ENCODE results near the gene RHBDF2. TPM values are rescaled to one million over a fixed set of nuclear protein-coding genes. Genes with fewer than 3 reads are reported as not detected.
"Not testable (repeated sequence)": the region's sequence is repeated elsewhere in the genome, so short reads cannot be mapped to it uniquely, and the experiment has no call there.

RHBDF2 gene
- total RNA-seq, 4 donors from 2014 or later, result 3.8 to 26.1 (median 8.4) TPM

GRCh38 chr17:76535788-76536510 is 34.7 kb upstream of the RHBDF2 start:
- Histone ChIP-seq H3K9me3 (no peaks in the 10 kb centered on the region), H3K36me3 (no peaks in the 10 kb centered on the region), H3K4me1 (peaks cover 0 to 9% of the 10 kb centered on the region in 2 donors), H3K27ac (peak overlapping the region; percentile 74 to 83), H3K27me3 (peaks cover 0 to 8% of the 10 kb centered on the region in 2 donors), H3K4me3 (no peak overlapping the region)
- intact Hi-C loops (cut with DNase I; ENCODE audit: low total_unique reads), result no loop called here
- DNase-seq, result no peak
- TF ChIP-seq CTCF (IDR thresholded peaks at IDR 0.05), result no peak
- TF ChIP-seq POLR2A (IDR thresholded peaks at IDR 0.05), result no peak

GRCh38 chr17:76534831-76535732 is 33.9 kb upstream of the RHBDF2 start:
- no peaks in the 10 kb centered on the region for H3K9me3 ChIP-seq
- H3K4me1 ChIP-seq, result peaks cover 0 to 15% of the 10 kb centered on the region in 2 donors
- intact Hi-C loops (cut with DNase I; ENCODE audit: low total_unique reads), result no loop called here
- no peaks in the 10 kb centered on the region for H3K36me3 ChIP-seq
- H3K27me3 ChIP-seq, result peaks cover 0 to 8% of the 10 kb centered on the region in 2 donors
- TF ChIP-seq POLR2A (IDR thresholded peaks at IDR 0.05), result no peak
- no peak for TF ChIP-seq CTCF (IDR thresholded peaks at IDR 0.05)
- H3K4me3 ChIP-seq, result no peak overlapping the region
- H3K27ac ChIP-seq, result peak overlapping the region; percentile 74 to 83
- no peak for DNase-seq

DNA sequence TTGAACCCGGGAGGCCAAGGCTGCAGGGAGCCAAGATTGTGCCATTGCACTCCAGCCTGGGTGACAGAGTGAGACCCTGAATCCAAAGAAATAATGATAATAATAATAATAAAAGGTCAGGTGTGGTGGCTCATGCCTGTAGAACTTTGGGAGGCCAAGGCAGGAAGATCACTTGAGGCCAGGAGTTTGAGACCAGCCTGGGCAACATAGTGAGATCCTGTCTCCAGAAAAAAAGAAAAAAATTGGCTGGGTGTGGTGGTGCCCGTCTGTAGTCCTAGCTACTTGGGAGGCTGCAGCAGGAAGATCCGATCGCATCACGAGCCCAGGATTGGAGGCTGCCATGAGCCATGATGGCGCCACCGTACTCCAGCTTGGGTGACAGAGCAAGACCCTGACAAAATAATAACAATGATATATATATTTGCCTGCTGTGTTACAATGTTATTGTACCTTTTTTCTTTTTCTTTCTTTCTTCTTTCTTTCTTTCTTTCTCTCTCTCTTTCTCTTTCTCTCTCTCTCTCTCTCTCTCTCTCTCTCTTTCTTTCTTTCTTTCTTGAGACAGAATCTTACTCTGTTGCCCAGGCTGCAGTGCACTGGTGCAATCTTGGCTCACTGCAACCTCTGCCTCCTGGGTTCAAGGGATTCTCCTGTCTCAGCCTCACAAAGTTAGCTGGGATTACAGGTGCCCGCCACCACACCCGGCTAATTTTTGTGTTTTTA is 32.6 kb upstream of the RHBDF2 start:
- H3K9me3 ChIP-seq; H3K4me3 ChIP-seq; H3K27ac ChIP-seq; intact Hi-C loops (cut with DNase I; ENCODE audit: low total_unique reads); H3K36me3 ChIP-seq; H3K27me3 ChIP-seq; DNase-seq: not testable (repeated sequence)
- peaks cover 0 to 22% of the 10 kb centered on the region in 2 donors for H3K4me1 ChIP-seq

DNA sequence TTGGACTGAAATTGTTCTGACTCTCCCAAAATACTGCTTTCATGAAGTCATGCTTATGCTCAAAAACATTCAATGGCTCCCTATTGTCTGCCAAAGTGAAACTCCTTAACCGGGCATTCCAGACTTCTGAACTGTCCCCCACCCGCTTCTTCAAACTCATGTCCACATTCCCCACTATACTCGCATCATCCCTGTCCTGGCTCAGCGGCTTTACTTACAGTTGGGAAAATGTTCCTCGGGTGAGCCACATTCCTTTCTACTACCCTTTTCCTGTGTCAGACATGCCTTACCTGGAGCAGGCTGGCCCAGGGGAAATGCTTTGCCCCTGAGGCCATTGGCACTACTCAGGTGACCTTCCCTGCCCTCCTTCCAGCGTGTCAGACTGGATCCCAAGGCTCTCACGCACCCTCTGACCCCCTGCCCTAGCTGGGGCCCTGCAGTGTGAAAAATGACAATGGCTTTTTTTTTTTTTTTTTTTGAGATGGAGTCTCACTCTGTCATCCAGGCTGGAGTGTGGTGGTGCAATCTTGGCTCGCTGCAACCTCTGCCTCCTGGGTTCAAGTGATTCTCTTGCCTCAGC is 30.9 kb upstream of the RHBDF2 start:
- no peaks in the 10 kb centered on the region for H3K36me3 ChIP-seq
- H3K4me1 ChIP-seq, result peaks cover 0 to 16% of the 10 kb centered on the region in 2 donors
- no peak for DNase-seq
- no peak overlapping the region for H3K4me3 ChIP-seq
- intact Hi-C loops (cut with DNase I; ENCODE audit: low total_unique reads), result no loop called here
- peaks cover 0 to 2% of the 10 kb centered on the region in 2 donors for H3K27me3 ChIP-seq
- H3K9me3 ChIP-seq, result no peaks in the 10 kb centered on the region
- TF ChIP-seq POLR2A (IDR thresholded peaks at IDR 0.05) (no peak), CTCF (IDR thresholded peaks at IDR 0.05) (no peak)
- H3K27ac ChIP-seq, result peak overlapping the region; percentile 94 to 95

DNA sequence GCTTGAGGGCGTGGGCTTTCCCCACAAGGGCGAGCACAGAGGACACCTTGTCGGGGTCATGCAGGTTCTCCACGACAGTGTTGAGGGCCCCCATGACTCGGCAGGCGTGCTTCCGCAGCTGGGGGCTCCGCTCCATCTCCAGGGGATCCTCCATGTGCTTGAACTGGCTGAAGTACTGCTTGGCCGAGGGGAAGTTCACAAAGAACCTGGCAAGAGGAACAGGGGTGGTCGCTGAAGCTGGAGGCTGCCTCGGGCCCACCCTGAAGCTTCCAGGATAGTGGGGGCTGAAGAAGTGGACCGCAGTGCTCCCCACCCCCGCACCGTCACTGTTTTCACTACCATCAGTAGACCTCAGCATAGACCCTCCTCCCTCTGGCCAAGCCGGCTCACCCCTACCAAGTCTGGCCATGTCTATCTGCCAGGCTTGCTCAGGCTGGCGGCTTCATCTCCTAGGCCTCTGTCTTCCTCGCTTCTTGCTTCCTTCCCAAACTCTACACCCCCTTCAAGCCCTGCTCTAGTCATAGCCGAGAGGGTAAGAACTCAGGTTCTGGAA is 30.3 kb upstream of the RHBDF2 start:
- intact Hi-C loops (cut with DNase I; ENCODE audit: low total_unique reads), result no loop called here

More for the DNA sequence above, 30.3 kb upstream of the RHBDF2 start:
- no peak overlapping the region for H3K4me3 ChIP-seq
- TF ChIP-seq CTCF (IDR thresholded peaks at IDR 0.05), result no peak
- no peak for TF ChIP-seq POLR2A (IDR thresholded peaks at IDR 0.05)
- H3K9me3 ChIP-seq, result no peaks in the 10 kb centered on the region
- no peaks in the 10 kb centered on the region for H3K27me3 ChIP-seq
- peaks cover 0 to 16% of the 10 kb centered on the region in 2 donors for H3K4me1 ChIP-seq
- no peaks in the 10 kb centered on the region for H3K36me3 ChIP-seq
- no peak for DNase-seq
- peak overlapping the region; percentile 94 to 95 for H3K27ac ChIP-seq

Data from uterus (tissue), 4 donors.